OCI-LY3 (cell line): Measurements from ENCODE around the gene ARHGEF17.

ENCODE experiments used
- H2AFZ ChIP-seq: fragments of 200-600, 300-600 bp; shearing (Covaris generic); 2 replicates; pipeline ENCODE4 v1.6.0; 2014; ENCODE audit warnings: antibody characterized with exemption, low read depth, low read length
- H3K27ac ChIP-seq: fragments of 200-600, 300-600 bp; sonication (generic); 2 replicates; pipeline ENCODE4 v1.5.1; 2014; ENCODE audit warnings: mild to moderate bottlenecking, low read length, moderate library complexity, mixed read lengths
- H3K27me3 ChIP-seq: fragments of 200-600, 300-600 bp; sonication (generic); 2 replicates; pipeline ENCODE4 v1.6.1; 2014; ENCODE audit warnings: low read depth, low read length, mixed read lengths
- H3K36me3 ChIP-seq: fragments of 200-600, 300-600 bp; sonication (generic); replicated peaks from 2 replicates; pipeline ENCODE3; 2014; ENCODE audit warnings: low read depth, low read length, mixed read lengths
- H3K4me1 ChIP-seq: fragments of 300-600, 200-600 bp; sonication (generic); 2 replicates; pipeline ENCODE4 v1.6.1; 2014; ENCODE audit warnings: low read length, mixed read lengths
- H3K4me2 ChIP-seq: fragments of 200-600, 300-600 bp; sonication (generic); 2 replicates; pipeline ENCODE4 v1.6.1; 2014; ENCODE audit warnings: low read length, mixed read lengths
- H3K4me3 ChIP-seq: fragments of 300-600, 200-600 bp; sonication (generic); 2 replicates; pipeline ENCODE4 v1.5.1; 2014; ENCODE audit warnings: antibody characterized with exemption, mild to moderate bottlenecking, low read length, moderate library complexity
- H3K79me2 ChIP-seq: fragments of 300-600, 200-600 bp; shearing (Covaris generic); 2 replicates; pipeline ENCODE4 v1.6.1; 2014; ENCODE audit warnings: mild to moderate bottlenecking, low read length, mixed read lengths
- H3K9ac ChIP-seq: fragments of 300-600, 200-600 bp; shearing (Covaris generic); 2 replicates; pipeline ENCODE4 v1.6.0; 2014; ENCODE audit warnings: mild to moderate bottlenecking, low read length, moderate library complexity
- H3K9me3 ChIP-seq: fragments of 200-600, 300-600 bp; shearing (Covaris generic); 2 replicates; pipeline ENCODE4 v1.6.1; 2014; ENCODE audit warnings: low read length, mixed read lengths; ENCODE audit not compliant: insufficient read depth
- H4K20me1 ChIP-seq: fragments of 200-600, 300-600 bp; sonication (generic); 2 replicates; pipeline ENCODE4 v1.6.1; 2016; ENCODE audit warnings: low read length, mixed read lengths; ENCODE audit not compliant: insufficient read depth
- CTCF ChIP-seq: fragments of 200-600, 300-600 bp; sonication (generic); IDR thresholded peaks from 2 replicates; pipeline ENCODE4 v1.5.1; 2014; ENCODE audit warnings: antibody characterized with exemption, low read length, low read depth
- EZH2phosphoT487 ChIP-seq: fragments of 200-600 bp; shearing (Covaris generic); IDR thresholded peaks from 2 replicates; pipeline ENCODE4 v1.6.1; 2018; ENCODE audit warnings: antibody characterized with exemption, mixed run types, low read depth

Gene ARHGEF17

GRCh38 chr11:73391665-73392064, 83.6 kb downstream of the ARHGEF17 start:
- Histone ChIP-seq H3K27ac (no peak overlapping the region), H3K36me3 (peaks cover 28% of the 10 kb centered on the region), H2AFZ (no peak overlapping the region), H4K20me1 (peaks cover 17% of the 10 kb centered on the region), H3K9me3 (no peaks in the 10 kb centered on the region), H3K9ac (no peak overlapping the region), H3K27me3 (no peaks in the 10 kb centered on the region), H3K4me2 (no peak overlapping the region), H3K79me2 (peaks cover 35% of the 10 kb centered on the region), H3K4me3 (no peak overlapping the region), H3K4me1 (peaks cover 9% of the 10 kb centered on the region)
- no peak for TF ChIP-seq CTCF
- TF ChIP-seq EZH2phosphoT487 = no peak

GRCh38 chr11:73392108-73393010, 84.3 kb downstream of the ARHGEF17 start:
- H3K9me3 ChIP-seq = no peaks in the 10 kb centered on the region
- no peaks in the 10 kb centered on the region for H3K27me3 ChIP-seq
- no peak overlapping the region for H3K27ac ChIP-seq
- peaks cover 33% of the 10 kb centered on the region for H3K36me3 ChIP-seq
- H3K4me2 ChIP-seq = no peak overlapping the region
- peaks cover 17% of the 10 kb centered on the region for H4K20me1 ChIP-seq
- H3K79me2 ChIP-seq = peaks cover 28% of the 10 kb centered on the region
- no peak overlapping the region for H3K9ac ChIP-seq
- TF ChIP-seq EZH2phosphoT487 = no peak
- no peak for TF ChIP-seq CTCF
- no peak overlapping the region for H3K4me3 ChIP-seq
- H2AFZ ChIP-seq = no peak overlapping the region
- peaks cover 2% of the 10 kb centered on the region for H3K4me1 ChIP-seq

GRCh38 chr11:73393011-73393380, 84.9 kb downstream of the ARHGEF17 start:
- Histone ChIP-seq H3K4me1 (no peaks in the 10 kb centered on the region), H3K36me3 (peaks cover 37% of the 10 kb centered on the region), H3K27me3 (no peaks in the 10 kb centered on the region), H4K20me1 (peaks cover 14% of the 10 kb centered on the region), H3K4me3 (no peak overlapping the region), H2AFZ (no peak overlapping the region), H3K79me2 (peaks cover 21% of the 10 kb centered on the region), H3K9ac (no peak overlapping the region), H3K4me2 (no peak overlapping the region), H3K27ac (no peak overlapping the region), H3K9me3 (no peaks in the 10 kb centered on the region)
- TF ChIP-seq EZH2phosphoT487 (no peak), CTCF (no peak)

- Histone ChIP-seq H3K79me2 (peaks cover 14% of the 10 kb centered on the region; the same call in 1 of the 2 replicates), H4K20me1 (peaks cover 12% of the 10 kb centered on the region), H3K4me1 (no peaks in the 10 kb centered on the region), H3K9ac (no peak overlapping the region), H3K4me2 (no peak overlapping the region), H3K4me3 (no peak overlapping the region), H3K27ac (no peak overlapping the region), H2AFZ (no peak overlapping the region), H3K27me3 (no peaks in the 10 kb centered on the region), H3K9me3 (no peaks in the 10 kb centered on the region), H3K36me3 (peaks cover 39% of the 10 kb centered on the region)
- TF ChIP-seq CTCF (peak; percentile 86), EZH2phosphoT487 (no peak)
These were observed 85.7 kb downstream of the ARHGEF17 start for GRCh38 chr11:73393479-73394415.
